H9 (cell line): ENCODE measurements around the gene CADPS2. TPM values are rescaled to one million over a fixed set of nuclear protein-coding genes. Genes with fewer than 3 reads are reported as not detected.

Experiments used
- DNase-seq: peaks from one replicate; pipeline ENCODE4 v3.0.0-alpha.2; 2017
- H2AFZ ChIP-seq: one replicate; pipeline ENCODE4 v1.6.1; 2013; ENCODE audit warnings: mild to moderate bottlenecking, low read length, control low read depth, moderate library complexity
- H2AK5ac ChIP-seq: 2 replicates; pipeline ENCODE4 v1.6.1; 2013; ENCODE audit warnings: low read length, control low read depth, mixed read lengths; ENCODE audit not compliant: insufficient read length
- H2BK120ac ChIP-seq: one replicate; pipeline ENCODE4 v1.6.1; 2013; ENCODE audit warnings: low read depth, mild to moderate bottlenecking, low read length, control low read depth, inconsistent platforms; ENCODE audit not compliant: poor library complexity, severe bottlenecking
- H2BK12ac ChIP-seq: 2 replicates; pipeline ENCODE4 v1.6.1; 2013; ENCODE audit warnings: low read length, control low read depth, mixed read lengths, low read depth; ENCODE audit not compliant: insufficient read length
- H2BK15ac ChIP-seq: 2 replicates; pipeline ENCODE4 v1.6.1; 2013; ENCODE audit warnings: low read depth, low read length, control low read depth
- H2BK20ac ChIP-seq: one replicate; pipeline ENCODE4 v1.6.1; 2013; ENCODE audit warnings: low read depth, mild to moderate bottlenecking, low read length, control low read depth, inconsistent platforms; ENCODE audit not compliant: poor library complexity, severe bottlenecking
- H2BK5ac ChIP-seq: 2 replicates; pipeline ENCODE4 v1.6.1; 2013; ENCODE audit warnings: low read length, control low read depth, mixed read lengths; ENCODE audit not compliant: insufficient read length
- H3K14ac ChIP-seq: 2 replicates; pipeline ENCODE4 v1.6.1; 2013; ENCODE audit warnings: low read length, control low read depth; ENCODE audit not compliant: insufficient read depth
- H3K18ac ChIP-seq: 2 replicates; pipeline ENCODE4 v1.6.1; 2013; ENCODE audit warnings: low read depth, mild to moderate bottlenecking, mixed read lengths, low read length, control low read depth; ENCODE audit not compliant: insufficient read length
- H3K23ac ChIP-seq: 2 replicates; pipeline ENCODE4 v1.6.1; 2013; ENCODE audit warnings: low read length, control low read depth, mixed read lengths, low read depth; ENCODE audit not compliant: insufficient read length
- H3K23me2 ChIP-seq: 2 replicates; pipeline ENCODE4 v1.6.1; 2013; ENCODE audit warnings: low read depth, mild to moderate bottlenecking, mixed read lengths, low read length, control low read depth; ENCODE audit not compliant: insufficient read length, poor library complexity, severe bottlenecking
- H3K27ac ChIP-seq: 2 replicates; pipeline ENCODE4 v1.5.1; 2013; ENCODE audit warnings: low read length, control low read depth, mixed read lengths, low read depth; ENCODE audit not compliant: insufficient read length
- H3K27me3 ChIP-seq: 2 replicates; pipeline ENCODE4 v1.6.1; 2013; ENCODE audit warnings: low read length, control low read depth, inconsistent platforms; ENCODE audit not compliant: insufficient read depth
- H3K4ac ChIP-seq: 2 replicates; pipeline ENCODE4 v1.6.1; 2013; ENCODE audit warnings: low read depth, mild to moderate bottlenecking, control low read depth, inconsistent platforms, low read length, moderate library complexity
- H3K4me1 ChIP-seq: 2 replicates; pipeline ENCODE4 v1.6.1; 2013; ENCODE audit warnings: low read length, control low read depth, inconsistent platforms; ENCODE audit not compliant: insufficient read depth
- H3K4me2 ChIP-seq: 2 replicates; pipeline ENCODE4 v1.6.1; 2013; ENCODE audit warnings: low read length, control low read depth, mixed read lengths; ENCODE audit not compliant: insufficient read length, insufficient read depth
- H3K56ac ChIP-seq: 2 replicates; pipeline ENCODE4 v1.6.1; 2013; ENCODE audit warnings: low read depth, mild to moderate bottlenecking, mixed read lengths, low read length, control low read depth; ENCODE audit not compliant: insufficient read length
- H3K79me1 ChIP-seq: 2 replicates; pipeline ENCODE4 v1.6.1; 2013; ENCODE audit warnings: low read depth, mild to moderate bottlenecking, moderate library complexity, low read length, control low read depth, inconsistent platforms; ENCODE audit not compliant: insufficient read depth, poor library complexity, severe bottlenecking
- H3K79me2 ChIP-seq: 2 replicates; pipeline ENCODE4 v1.6.1; 2013; ENCODE audit warnings: low read length, control low read depth, inconsistent platforms; ENCODE audit not compliant: insufficient read depth
- H3K9ac ChIP-seq: 2 replicates; pipeline ENCODE4 v1.6.1; 2013; ENCODE audit warnings: low read length, control low read depth, mixed read lengths; ENCODE audit not compliant: insufficient read length; ENCODE audit errors: extremely low read depth
- H3K9me3 ChIP-seq: one replicate; pipeline ENCODE4 v1.6.1; 2013; ENCODE audit warnings: low read depth, low read length, inconsistent platforms; ENCODE audit not compliant: control insufficient read depth
- H3T11ph ChIP-seq: one replicate; pipeline ENCODE4 v1.6.1; 2013; ENCODE audit warnings: mild to moderate bottlenecking, low read length, control low read depth, inconsistent platforms
- H4K20me1 ChIP-seq: one replicate; pipeline ENCODE4 v1.6.1; 2013; ENCODE audit not compliant: control insufficient read depth, insufficient read length, insufficient read depth
- H4K5ac ChIP-seq: 2 replicates; pipeline ENCODE4 v1.6.1; 2013; ENCODE audit warnings: low read depth, mild to moderate bottlenecking, mixed read lengths, low read length, control low read depth; ENCODE audit not compliant: insufficient read length
- H4K8ac ChIP-seq: replicated peaks from 2 replicates; pipeline ENCODE4 v1.6.1; 2013; ENCODE audit warnings: low read length, control low read depth, mixed read lengths, low read depth; ENCODE audit not compliant: insufficient read length
- H4K91ac ChIP-seq: 2 replicates; pipeline ENCODE4 v1.6.1; 2013; ENCODE audit warnings: low read depth, mild to moderate bottlenecking, moderate library complexity, mixed read lengths, low read length, control low read depth; ENCODE audit not compliant: insufficient read length
- H3K27ac Mint-ChIP-seq, 3 experiments: 2 replicates in 2 of 3; 3 replicates in 1 of 3; pipeline ENCODE4 v1.8.0; 2020 to 2021; ENCODE audit warnings: mixed read lengths in 3 of 3, mild to moderate bottlenecking in 1 of 3, moderate library complexity in 1 of 3
- H3K27me3 Mint-ChIP-seq: 2 replicates; pipeline ENCODE4 v1.8.0; 2021; ENCODE audit warnings: low read depth, mild to moderate bottlenecking, moderate library complexity, mixed read lengths
- H3K36me3 Mint-ChIP-seq, 3 experiments: 2 replicates in 2 of 3; 3 replicates in 1 of 3; pipeline ENCODE4 v1.8.0; 2020 to 2021; ENCODE audit warnings: low read depth in 3 of 3, mixed read lengths in 3 of 3; ENCODE audit not compliant: insufficient read depth in 1 of 3
- H3K4me1 Mint-ChIP-seq, 2 experiments: 2 replicates each; pipeline ENCODE4 v1.8.0; 2020; ENCODE audit warnings: mixed read lengths in 2 of 2
- H3K4me3 Mint-ChIP-seq, 2 experiments: 2 replicates in 1 of 2; 3 replicates in 1 of 2; pipeline ENCODE4 v1.8.0; 2020 to 2021; ENCODE audit warnings: mild to moderate bottlenecking in 2 of 2, mixed read lengths in 2 of 2, moderate library complexity in 1 of 2
- H3K9me3 Mint-ChIP-seq, 2 experiments: 2 replicates in 1 of 2; 3 replicates in 1 of 2; pipeline ENCODE4 v1.8.0; 2020; ENCODE audit warnings: mild to moderate bottlenecking in 2 of 2, mixed read lengths in 2 of 2, moderate library complexity in 1 of 2
- WGBS: extraction: QIAGEN DNeasy Blood & Tissue Kit; methylation state at CpG from one replicate; pipeline ENCODE4 v1.1.7; 2013; ENCODE audit warnings: missing lambda C conversion rate, low lambda C conversion rate, mixed read lengths; ENCODE audit not compliant: insufficient read length; ENCODE audit errors: extremely low coverage; 5-methylcytosine and 5-hydroxymethylcytosine counted together
- total RNA-seq: library from RNA; stranded (reverse); gene quantifications from 2 replicates; pipeline ENCODE4 v1.2.1, GENCODE V29; 2021
- TF ChIP-seq, protein P1 (sequence below): fragments of 200-600 bp; sonication (generic); conservative IDR thresholded peaks from 3 replicates; pipeline ENCODE4 v1.8.0; 2021; ENCODE audit warnings: antibody characterized with exemption, mild to moderate bottlenecking

CADPS2 gene
- total RNA-seq, 1 experiment from 2014 or later: 7.1 TPM

GRCh38 chr7:122748195-122748594 is 138.1 kb downstream of the CADPS2 start:
- Histone ChIP-seq H3K56ac (no peak overlapping the region), H4K5ac (no peak overlapping the region), H2BK20ac (no peak overlapping the region), H4K8ac (no peak overlapping the region), H3K23me2 (no peaks in the 10 kb centered on the region), H3K27me3 (no peaks in the 10 kb centered on the region), H3K14ac (no peak overlapping the region), H3K9me3 (no peaks in the 10 kb centered on the region), H3K27ac (no peak overlapping the region), H3K23ac (no peak overlapping the region), H2BK12ac (no peak overlapping the region), H3K4ac (no peak overlapping the region), H2AFZ (no peak overlapping the region), H3K9ac (no peak overlapping the region), H4K20me1 (no peaks in the 10 kb centered on the region), H4K91ac (no peak overlapping the region), H2BK5ac (no peak overlapping the region), H3K79me1 (no peaks in the 10 kb centered on the region), H3K18ac (no peak overlapping the region), H3T11ph (no peak overlapping the region), H2AK5ac (no peak overlapping the region), H2BK15ac (no peak overlapping the region), H3K4me1 (peaks cover 6% of the 10 kb centered on the region), H3K79me2 (no peaks in the 10 kb centered on the region), H2BK120ac (no peak overlapping the region), H3K4me2 (no peak overlapping the region)
- no peaks in the 10 kb centered on the region for H3K9me3 Mint-ChIP-seq
- H3K36me3 Mint-ChIP-seq: no peaks in the 10 kb centered on the region
- H3K4me3 Mint-ChIP-seq: no peak overlapping the region
- peaks cover 57 to 64% of the 10 kb centered on the region in 2 experiments for H3K4me1 Mint-ChIP-seq
- H3K27ac Mint-ChIP-seq: no peak overlapping the region
- TF ChIP-seq, protein P1, sequence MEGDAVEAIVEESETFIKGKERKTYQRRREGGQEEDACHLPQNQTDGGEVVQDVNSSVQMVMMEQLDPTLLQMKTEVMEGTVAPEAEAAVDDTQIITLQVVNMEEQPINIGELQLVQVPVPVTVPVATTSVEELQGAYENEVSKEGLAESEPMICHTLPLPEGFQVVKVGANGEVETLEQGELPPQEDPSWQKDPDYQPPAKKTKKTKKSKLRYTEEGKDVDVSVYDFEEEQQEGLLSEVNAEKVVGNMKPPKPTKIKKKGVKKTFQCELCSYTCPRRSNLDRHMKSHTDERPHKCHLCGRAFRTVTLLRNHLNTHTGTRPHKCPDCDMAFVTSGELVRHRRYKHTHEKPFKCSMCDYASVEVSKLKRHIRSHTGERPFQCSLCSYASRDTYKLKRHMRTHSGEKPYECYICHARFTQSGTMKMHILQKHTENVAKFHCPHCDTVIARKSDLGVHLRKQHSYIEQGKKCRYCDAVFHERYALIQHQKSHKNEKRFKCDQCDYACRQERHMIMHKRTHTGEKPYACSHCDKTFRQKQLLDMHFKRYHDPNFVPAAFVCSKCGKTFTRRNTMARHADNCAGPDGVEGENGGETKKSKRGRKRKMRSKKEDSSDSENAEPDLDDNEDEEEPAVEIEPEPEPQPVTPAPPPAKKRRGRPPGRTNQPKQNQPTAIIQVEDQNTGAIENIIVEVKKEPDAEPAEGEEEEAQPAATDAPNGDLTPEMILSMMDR: no peak
- DNase-seq: no peak
- no peaks in the 10 kb centered on the region for H3K27me3 Mint-ChIP-seq
- WGBS: no CpG with 5 or more reads among the region's 2 CpGs
